Measurements from ENCODE around the gene GABARAPL1. TPM values are rescaled to one million over a fixed set of nuclear protein-coding genes. Genes with fewer than 3 reads are reported as not detected.
"Not testable (repeated sequence)": the region's sequence is repeated elsewhere in the genome, so short reads cannot be mapped to it uniquely, and the experiment has no call there.

Gene GABARAPL1
- total and polyA plus RNA-seq, 4 donors = 74.5 to 111 (median 93.8) TPM

- intact Hi-C loops (cut with DNase I) = loop anchor here (10.0 kb wide), 3 partner anchors 149 to 1311 kb away; no protein-coding TSS in a partner anchor
- DNase-seq; H3K36me3 ChIP-seq (ENCODE audit: control insufficient read depth in 1 of 2, insufficient read depth in 2 of 2, low read length in 1 of 2); H3K27me3 ChIP-seq (ENCODE audit: control insufficient read depth in 1 of 2, insufficient read depth in 2 of 2, low read length in 1 of 2); H3K4me1 ChIP-seq (ENCODE audit: control insufficient read depth in 1 of 2, insufficient read depth in 2 of 2, low read length in 2 of 2); ATAC-seq (ENCODE audit: low FRiP score); H3K9me3 ChIP-seq (ENCODE audit: control insufficient read depth, low read length); H3K27ac ChIP-seq (ENCODE audit: low read depth in 1 of 2, low read length in 2 of 2); H3K4me3 ChIP-seq (ENCODE audit: low read length in 2 of 2): not testable (repeated sequence)
- WGBS, 2 donors = 93 to 94% methylated on average over 13 of the region's 13 CpGs
These were observed 3.3 kb downstream of the GABARAPL1 start for GRCh38 chr12:10215946-10216345.

GRCh38 chr12:10218021-10218420 is 5.3 kb downstream of the GABARAPL1 start:
- no peak overlapping the region for H3K27ac ChIP-seq (ENCODE audit: low read depth in 1 of 2, low read length in 2 of 2)
- ATAC-seq (ENCODE audit: low FRiP score) (no peak), DNase-seq (no peak)
- H3K36me3 ChIP-seq (ENCODE audit: control insufficient read depth in 1 of 2, insufficient read depth in 2 of 2, low read length in 1 of 2) = peaks cover 5 to 12% of the 10 kb centered on the region in 2 donors
- H3K9me3 ChIP-seq (ENCODE audit: control insufficient read depth, low read length) = no peaks in the 10 kb centered on the region
- intact Hi-C loops (cut with DNase I) = loop anchor here (10.0 kb wide), 3 partner anchors 147 to 1313 kb away; no protein-coding TSS in a partner anchor
- no peak overlapping the region for H3K4me3 ChIP-seq (ENCODE audit: low read length in 2 of 2)
- peaks cover 0 to 3% of the 10 kb centered on the region in 2 donors for H3K4me1 ChIP-seq (ENCODE audit: control insufficient read depth in 1 of 2, insufficient read depth in 2 of 2, low read length in 2 of 2)
- 92% methylated on average over 6 of the region's 6 CpGs for WGBS, 2 donors
- no peaks in the 10 kb centered on the region for H3K27me3 ChIP-seq (ENCODE audit: control insufficient read depth in 1 of 2, insufficient read depth in 2 of 2, low read length in 1 of 2)

GRCh38 chr12:10220398-10221077 is 7.9 kb downstream of the GABARAPL1 start:
- 14 to 18% methylated on average over 8 of the region's 8 CpGs for WGBS, 2 donors
- intact Hi-C loops (cut with DNase I) = no loop called here
- peaks cover 0 to 3% of the 10 kb centered on the region in 2 donors for H3K4me1 ChIP-seq (ENCODE audit: control insufficient read depth in 1 of 2, insufficient read depth in 2 of 2, low read length in 2 of 2)
- DNase-seq = peak; percentile 69 to 83
- no peaks in the 10 kb centered on the region for H3K27me3 ChIP-seq (ENCODE audit: control insufficient read depth in 1 of 2, insufficient read depth in 2 of 2, low read length in 1 of 2)
- no peaks in the 10 kb centered on the region for H3K9me3 ChIP-seq (ENCODE audit: control insufficient read depth, low read length)
- peak; percentile 92 for ATAC-seq (ENCODE audit: low FRiP score)
- H3K4me3 ChIP-seq (ENCODE audit: low read length in 2 of 2) = no peak overlapping the region
- H3K27ac ChIP-seq (ENCODE audit: low read depth in 1 of 2, low read length in 2 of 2) = peak overlapping the region; percentile 54 to 67
- peaks cover 10 to 12% of the 10 kb centered on the region in 2 donors for H3K36me3 ChIP-seq (ENCODE audit: control insufficient read depth in 1 of 2, insufficient read depth in 2 of 2, low read length in 1 of 2)

- no peak overlapping the region for H3K27ac ChIP-seq (ENCODE audit: low read depth in 1 of 2, low read length in 2 of 2)
- intact Hi-C loops (cut with DNase I) = no loop called here
These were observed 9.2 kb downstream of the GABARAPL1 start for GRCh38 chr12:10221846-10222245.

GRCh38 chr12:10223208-10223607 is 10.5 kb downstream of the GABARAPL1 start:
- Histone ChIP-seq H3K9me3 (ENCODE audit: control insufficient read depth, low read length) (no peaks in the 10 kb centered on the region), H3K4me1 (ENCODE audit: control insufficient read depth in 1 of 2, insufficient read depth in 2 of 2, low read length in 2 of 2) (peaks cover 0 to 3% of the 10 kb centered on the region in 2 donors), H3K27ac (ENCODE audit: low read depth in 1 of 2, low read length in 2 of 2) (no peak overlapping the region), H3K4me3 (ENCODE audit: low read length in 2 of 2) (no peak overlapping the region), H3K36me3 (ENCODE audit: control insufficient read depth in 1 of 2, insufficient read depth in 2 of 2, low read length in 1 of 2) (peaks cover 10 to 12% of the 10 kb centered on the region in 2 donors), H3K27me3 (ENCODE audit: control insufficient read depth in 1 of 2, insufficient read depth in 2 of 2, low read length in 1 of 2) (no peaks in the 10 kb centered on the region)
- no peak for ATAC-seq (ENCODE audit: low FRiP score)
- WGBS, 2 donors = 82 to 84% methylated on average over 5 of the region's 5 CpGs
- no peak for DNase-seq
- intact Hi-C loops (cut with DNase I) = no loop called here

More at GRCh38 chr12:10221846-10222245, 9.2 kb downstream of the GABARAPL1 start:
- H3K4me3 ChIP-seq (ENCODE audit: low read length in 2 of 2) = no peak overlapping the region
- peaks cover 10 to 12% of the 10 kb centered on the region in 2 donors for H3K36me3 ChIP-seq (ENCODE audit: control insufficient read depth in 1 of 2, insufficient read depth in 2 of 2, low read length in 1 of 2)
- WGBS, 2 donors = 95 to 98% methylated on average over 5 of the region's 5 CpGs
- no peak for DNase-seq
- ATAC-seq (ENCODE audit: low FRiP score) = no peak
- no peaks in the 10 kb centered on the region for H3K9me3 ChIP-seq (ENCODE audit: control insufficient read depth, low read length)
- H3K4me1 ChIP-seq (ENCODE audit: control insufficient read depth in 1 of 2, insufficient read depth in 2 of 2, low read length in 2 of 2) = peaks cover 0 to 3% of the 10 kb centered on the region in 2 donors
- no peaks in the 10 kb centered on the region for H3K27me3 ChIP-seq (ENCODE audit: control insufficient read depth in 1 of 2, insufficient read depth in 2 of 2, low read length in 1 of 2)

- H3K27ac ChIP-seq (ENCODE audit: low read depth in 1 of 2, low read length in 2 of 2); intact Hi-C loops (cut with DNase I); H3K4me1 ChIP-seq (ENCODE audit: control insufficient read depth in 1 of 2, insufficient read depth in 2 of 2, low read length in 2 of 2); H3K4me3 ChIP-seq (ENCODE audit: low read length in 2 of 2); DNase-seq; ATAC-seq (ENCODE audit: low FRiP score); H3K9me3 ChIP-seq (ENCODE audit: control insufficient read depth, low read length); H3K27me3 ChIP-seq (ENCODE audit: control insufficient read depth in 1 of 2, insufficient read depth in 2 of 2, low read length in 1 of 2): not testable (repeated sequence)
- H3K36me3 ChIP-seq (ENCODE audit: control insufficient read depth in 1 of 2, insufficient read depth in 2 of 2, low read length in 1 of 2) = peaks cover 10 to 12% of the 10 kb centered on the region in 2 donors
- 93 to 96% methylated on average over 17 to 23 of the region's 26 CpGs for WGBS, 2 donors
These were observed 12.7 kb downstream of the GABARAPL1 start for GRCh38 chr12:10225426-10225825.

GRCh38 chr12:10226086-10226485 is 13.4 kb downstream of the GABARAPL1 start:
- Histone ChIP-seq H3K27me3 (ENCODE audit: control insufficient read depth in 1 of 2, insufficient read depth in 2 of 2, low read length in 1 of 2) (no peaks in the 10 kb centered on the region), H3K36me3 (ENCODE audit: control insufficient read depth in 1 of 2, insufficient read depth in 2 of 2, low read length in 1 of 2) (peaks cover 10 to 12% of the 10 kb centered on the region in 2 donors), H3K4me1 (ENCODE audit: control insufficient read depth in 1 of 2, insufficient read depth in 2 of 2, low read length in 2 of 2) (no peaks in the 10 kb centered on the region), H3K9me3 (ENCODE audit: control insufficient read depth, low read length) (no peaks in the 10 kb centered on the region), H3K4me3 (ENCODE audit: low read length in 2 of 2) (no peak overlapping the region), H3K27ac (ENCODE audit: low read depth in 1 of 2, low read length in 2 of 2) (no peak overlapping the region)
- intact Hi-C loops (cut with DNase I) = no loop called here
- ATAC-seq (ENCODE audit: low FRiP score) (no peak), DNase-seq (no peak)
- WGBS, 2 donors = 93 to 94% methylated on average over 6 of the region's 6 CpGs

- H3K36me3 ChIP-seq (ENCODE audit: control insufficient read depth in 1 of 2, insufficient read depth in 2 of 2, low read length in 1 of 2) = peaks cover 9% of the 10 kb centered on the region in 2 donors
- H3K27me3 ChIP-seq (ENCODE audit: control insufficient read depth in 1 of 2, insufficient read depth in 2 of 2, low read length in 1 of 2) = no peaks in the 10 kb centered on the region
- ATAC-seq (ENCODE audit: low FRiP score) (no peak), DNase-seq (no peak)
- no peaks in the 10 kb centered on the region for H3K4me1 ChIP-seq (ENCODE audit: control insufficient read depth in 1 of 2, insufficient read depth in 2 of 2, low read length in 2 of 2)
- 93 to 100% methylated on average over 1 of the region's 1 CpG for WGBS, 2 donors
- H3K4me3 ChIP-seq (ENCODE audit: low read length in 2 of 2) = no peak overlapping the region
- H3K27ac ChIP-seq (ENCODE audit: low read depth in 1 of 2, low read length in 2 of 2) = no peak overlapping the region
- intact Hi-C loops (cut with DNase I) = no loop called here
- H3K9me3 ChIP-seq (ENCODE audit: control insufficient read depth, low read length) = no peaks in the 10 kb centered on the region
These were observed 14.1 kb downstream of the GABARAPL1 start for GRCh38 chr12:10226731-10227130.

- no peaks in the 10 kb centered on the region for H3K4me1 ChIP-seq (ENCODE audit: control insufficient read depth in 1 of 2, insufficient read depth in 2 of 2, low read length in 2 of 2)
- WGBS, 2 donors = 66 to 75% methylated on average over 1 of the region's 1 CpG
- intact Hi-C loops (cut with DNase I) = no loop called here
These were observed 15.0 kb downstream of the GABARAPL1 start for GRCh38 chr12:10227648-10228047.

More at GRCh38 chr12:10227648-10228047, 15.0 kb downstream of the GABARAPL1 start:
- Histone ChIP-seq H3K27ac (ENCODE audit: low read depth in 1 of 2, low read length in 2 of 2) (no peak overlapping the region), H3K9me3 (ENCODE audit: control insufficient read depth, low read length) (no peaks in the 10 kb centered on the region), H3K27me3 (ENCODE audit: control insufficient read depth in 1 of 2, insufficient read depth in 2 of 2, low read length in 1 of 2) (no peaks in the 10 kb centered on the region), H3K36me3 (ENCODE audit: control insufficient read depth in 1 of 2, insufficient read depth in 2 of 2, low read length in 1 of 2) (peaks cover under 1 to 5% of the 10 kb centered on the region in 2 donors), H3K4me3 (ENCODE audit: low read length in 2 of 2) (no peak overlapping the region)
- no peak for ATAC-seq (ENCODE audit: low FRiP score)
- no peak for DNase-seq
